Activated T-helper 2 cell treated with anti-CD3 and anti-CD28 coated beads, Interferon-gamma antibody, Interleukin-2, Interleukin-4, amounts not matched to agents 10 μg/mL and 5 μg/mL and 100 μg/mL, durations not matched to agents 14 hours and 24 hours and 36 hours (primary cell): ENCODE data around the gene FAM169A. TPM values are rescaled to one million over a fixed set of nuclear protein-coding genes. Genes with fewer than 3 reads are reported as not detected.
"Not testable (repeated sequence)": the region's sequence is repeated elsewhere in the genome, so short reads cannot be mapped to it uniquely, and the experiment has no call there.

Experiments used
- DNase-seq: peaks from one replicate; pipeline ENCODE4 v3.0.0; 2021; ENCODE audit warnings: low spot score
- H3K27ac Mint-ChIP-seq: one replicate; pipeline ENCODE4 v1.8.0; 2021; ENCODE audit warnings: mixed read lengths
- H3K27me3 Mint-ChIP-seq: one replicate; pipeline ENCODE4 v1.8.0; 2021; ENCODE audit warnings: low read depth, mixed read lengths
- H3K36me3 Mint-ChIP-seq: one replicate; pipeline ENCODE4 v1.8.0; 2021; ENCODE audit warnings: low read depth, mixed read lengths
- H3K4me1 Mint-ChIP-seq: one replicate; pipeline ENCODE4 v1.8.0; 2021; ENCODE audit warnings: low read depth, mixed read lengths
- H3K4me3 Mint-ChIP-seq: one replicate; pipeline ENCODE4 v1.8.0; 2021; ENCODE audit warnings: low read depth, mild to moderate bottlenecking, moderate library complexity, mixed read lengths
- H3K9me3 Mint-ChIP-seq: one replicate; pipeline ENCODE4 v1.8.0; 2021; ENCODE audit warnings: mixed read lengths
- intact Hi-C: fragments of 100-400 bp; cut with micrococcal nuclease; formaldehyde crosslinking; loops from one replicate; pipeline ENCODE4 v1.15.1; 2023
- total RNA-seq: library from RNA; stranded (reverse); gene quantifications from 2 replicates; pipeline ENCODE4 v1.2.3, GENCODE V29; 2022

The FAM169A gene
- total RNA-seq, 1 donor from 2014 or later = 2.1 TPM

DNA sequence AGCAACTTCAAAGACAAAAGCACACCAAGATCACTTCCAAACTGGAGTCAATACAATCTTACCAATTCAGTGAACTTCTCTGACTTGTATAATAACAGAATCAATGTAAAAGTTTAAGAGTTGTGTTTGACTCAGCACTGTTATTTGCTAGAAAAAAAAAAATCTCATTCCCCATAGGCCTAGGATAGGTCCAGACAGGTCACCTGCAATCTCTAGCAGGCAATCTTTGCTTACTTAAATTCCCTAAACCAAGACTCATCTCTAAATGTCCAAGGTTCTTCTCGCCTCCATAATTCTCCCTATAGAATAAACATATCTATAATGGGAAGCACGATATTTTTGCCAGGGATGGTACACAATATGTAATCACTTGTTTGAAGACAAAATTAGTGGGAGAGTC lies 2.5 kb downstream of the FAM169A start:
- Mint-ChIP-seq H3K4me3 (no peak overlapping the region), H3K27ac (no peak overlapping the region), H3K4me1 (peaks cover 4% of the 10 kb centered on the region), H3K36me3 (no peaks in the 10 kb centered on the region), H3K27me3 (peaks cover 25% of the 10 kb centered on the region), H3K9me3 (no peaks in the 10 kb centered on the region)
- no peak for DNase-seq
- intact Hi-C loops = no loop called here

DNA sequence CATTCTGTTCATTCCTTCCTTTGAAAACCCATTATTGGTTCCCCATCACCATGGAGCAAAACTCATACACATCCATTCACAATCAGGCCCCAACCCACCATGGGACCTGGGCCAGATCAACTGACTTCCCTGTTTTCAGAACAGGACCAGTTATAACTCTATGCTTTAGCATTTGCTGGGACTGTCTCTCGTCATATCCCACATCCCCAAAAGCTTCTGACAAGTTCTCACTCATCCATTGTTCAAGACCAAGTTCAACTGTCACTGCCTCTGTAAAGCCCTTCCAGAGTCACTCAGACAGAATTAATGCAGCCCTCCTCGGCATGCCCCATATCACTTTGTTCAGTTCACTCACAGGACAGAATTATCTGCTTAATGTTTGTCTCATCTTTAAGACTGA lies 4.0 kb downstream of the FAM169A start:
- Mint-ChIP-seq H3K36me3 (no peaks in the 10 kb centered on the region), H3K9me3 (no peaks in the 10 kb centered on the region), H3K4me1 (peaks cover 4% of the 10 kb centered on the region), H3K27me3 (peaks cover 17% of the 10 kb centered on the region), H3K4me3 (no peak overlapping the region), H3K27ac (no peak overlapping the region)
- DNase-seq = no peak
- intact Hi-C loops = no loop called here

DNA sequence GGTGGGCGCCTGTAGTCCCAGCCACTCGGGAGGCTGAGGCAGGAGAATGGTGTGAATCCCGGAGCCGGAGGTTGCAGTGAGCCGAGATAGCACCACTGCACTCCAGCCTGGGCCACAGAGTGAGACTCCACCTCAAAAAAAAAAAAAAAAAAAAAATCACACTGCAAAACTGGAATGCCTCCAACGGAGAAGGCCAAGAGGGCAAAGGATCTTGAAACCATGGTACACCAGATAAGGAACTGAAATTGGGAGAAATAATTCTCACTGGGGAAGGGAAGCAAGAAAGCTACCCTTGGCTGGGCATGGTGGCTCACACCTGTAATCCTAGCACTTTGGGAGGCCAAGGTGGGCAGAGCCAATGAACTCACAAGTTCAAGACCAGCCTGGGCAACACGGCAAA lies 9.2 kb downstream of the FAM169A start:
- H3K36me3 Mint-ChIP-seq, intact Hi-C loops, H3K27ac Mint-ChIP-seq, H3K4me3 Mint-ChIP-seq, H3K4me1 Mint-ChIP-seq, DNase-seq, H3K27me3 Mint-ChIP-seq: not testable (repeated sequence)
- H3K9me3 Mint-ChIP-seq = peaks cover 14% of the 10 kb centered on the region

DNA sequence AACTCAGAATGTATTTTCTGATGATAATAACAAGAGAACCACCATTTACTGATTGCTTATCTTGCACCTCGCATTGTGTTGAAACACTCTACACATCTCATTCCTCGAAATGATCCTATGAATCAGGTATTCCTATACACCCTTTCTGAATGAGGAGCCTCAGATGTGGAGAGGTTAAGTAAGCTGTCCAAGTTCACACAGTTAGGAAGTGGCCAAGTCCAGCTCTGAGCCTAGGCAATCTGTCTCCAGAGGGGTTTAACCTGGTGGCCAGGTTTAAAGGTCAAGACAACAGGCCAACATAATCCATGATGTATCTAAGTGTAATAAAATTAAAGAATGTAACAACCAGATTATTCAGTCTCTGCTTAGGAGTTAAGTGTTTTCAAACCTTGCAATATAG lies 12.9 kb downstream of the FAM169A start:
- no peak for DNase-seq
- Mint-ChIP-seq H3K36me3 (no peaks in the 10 kb centered on the region), H3K27me3 (no peaks in the 10 kb centered on the region), H3K9me3 (peaks cover 14% of the 10 kb centered on the region), H3K4me1 (peaks cover 10% of the 10 kb centered on the region), H3K27ac (no peak overlapping the region), H3K4me3 (no peak overlapping the region)
- intact Hi-C loops = loop anchor here (2.0 kb wide), 1 partner anchor 86 kb away; the partner anchor contains the start of genes GFM2 and NSA2

DNA sequence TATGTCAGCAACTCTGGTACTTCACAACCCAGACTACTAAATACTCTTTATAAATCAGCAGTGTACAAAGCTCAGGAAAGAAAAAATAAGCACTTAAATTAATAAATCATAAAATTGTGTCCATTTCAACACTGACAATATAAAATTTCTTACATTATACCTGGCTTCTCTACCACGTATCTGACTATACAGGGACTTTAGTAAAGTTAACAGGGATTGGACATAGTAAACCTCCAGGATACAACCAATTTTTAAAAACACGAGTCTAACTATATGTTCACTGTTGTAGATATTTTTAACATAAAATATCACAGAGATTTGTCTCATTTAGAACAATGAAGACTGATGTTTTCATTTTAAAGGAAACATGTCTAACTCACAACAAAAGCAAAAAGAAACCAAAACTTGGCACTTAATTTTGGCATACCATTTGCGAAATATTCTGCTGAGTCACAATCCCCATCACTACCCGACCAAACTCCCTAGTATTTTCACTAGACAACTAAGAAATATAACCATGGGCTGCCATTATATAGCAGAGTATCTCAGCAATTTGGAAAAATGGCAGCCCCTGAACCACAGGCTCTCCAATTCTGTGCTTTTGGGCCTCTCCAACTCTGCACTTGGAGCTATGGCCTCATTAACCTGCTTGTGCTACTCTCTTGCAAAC lies 14.4 kb downstream of the FAM169A start:
- DNase-seq = no peak
- Mint-ChIP-seq H3K27me3 (no peaks in the 10 kb centered on the region), H3K4me1 (peaks cover 10% of the 10 kb centered on the region), H3K9me3 (peaks cover 14% of the 10 kb centered on the region), H3K36me3 (no peaks in the 10 kb centered on the region), H3K27ac (peak overlapping the region; percentile 21), H3K4me3 (peak overlapping the region; percentile 43)
- intact Hi-C loops = loop anchor here (2.0 kb wide), 1 partner anchor 85 kb away; the partner anchor contains the start of genes GFM2 and NSA2

DNA sequence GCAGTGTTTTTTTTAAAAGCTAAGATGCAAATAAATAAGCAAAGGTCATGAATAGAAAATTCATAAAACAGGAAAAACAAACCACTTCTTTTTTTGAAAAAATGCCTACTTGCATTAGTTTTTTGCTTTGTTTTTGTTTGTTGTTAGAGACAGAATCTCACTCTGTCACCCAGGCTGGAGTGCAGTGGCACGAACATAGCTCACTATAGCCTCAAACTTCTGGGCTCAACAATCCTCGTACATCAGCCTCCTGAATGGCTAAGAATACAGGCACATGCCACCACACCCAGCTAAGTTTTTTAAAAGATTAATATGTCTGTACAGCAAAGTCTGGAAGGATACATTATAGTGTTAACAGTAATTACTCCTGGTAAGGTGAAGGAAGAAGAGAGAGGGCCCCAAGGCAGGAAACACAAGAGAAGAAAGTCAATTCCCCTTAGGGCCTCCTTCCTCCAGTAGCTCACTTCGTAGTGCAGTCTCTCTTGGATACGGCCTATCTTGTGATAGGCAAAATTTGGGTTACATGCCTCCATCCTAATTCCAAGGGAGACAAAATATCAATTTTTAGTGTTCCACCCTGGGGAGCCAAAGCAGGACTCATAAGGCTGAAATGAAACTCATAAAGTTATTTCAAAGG lies 15.3 kb downstream of the FAM169A start:
- intact Hi-C loops = no loop called here
- no peak for DNase-seq
- no peak overlapping the region for H3K4me3 Mint-ChIP-seq

DNA sequence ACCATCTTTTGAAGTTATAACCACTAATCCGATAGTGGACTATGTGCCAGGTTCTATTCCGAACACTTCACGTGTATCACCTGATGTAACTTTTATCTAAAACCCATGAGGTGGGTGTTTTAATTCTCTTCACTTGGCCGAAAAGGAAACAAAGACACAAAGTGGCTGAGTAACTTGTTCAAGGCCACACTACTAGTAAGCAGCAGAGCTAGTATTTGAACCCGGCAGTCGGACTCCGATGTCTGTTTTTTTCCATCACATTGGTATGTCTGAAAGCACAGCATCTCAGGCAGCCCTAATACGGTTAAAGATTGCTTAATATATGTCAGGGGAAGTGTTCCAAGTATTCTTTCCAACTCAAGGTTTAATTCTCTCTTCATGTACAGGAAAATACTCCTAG lies 16.2 kb downstream of the FAM169A start:
- H3K9me3 Mint-ChIP-seq = peaks cover 4% of the 10 kb centered on the region
- intact Hi-C loops = no loop called here
- no peak overlapping the region for H3K4me3 Mint-ChIP-seq
- H3K36me3 Mint-ChIP-seq = no peaks in the 10 kb centered on the region
- H3K27ac Mint-ChIP-seq = no peak overlapping the region
- DNase-seq = no peak
- H3K4me1 Mint-ChIP-seq = peaks cover 10% of the 10 kb centered on the region
- H3K27me3 Mint-ChIP-seq = no peaks in the 10 kb centered on the region

More for the DNA sequence above, 15.3 kb downstream of the FAM169A start:
- Mint-ChIP-seq H3K36me3 (no peaks in the 10 kb centered on the region), H3K27ac (no peak overlapping the region), H3K4me1 (peaks cover 10% of the 10 kb centered on the region), H3K27me3 (no peaks in the 10 kb centered on the region), H3K9me3 (peaks cover 9% of the 10 kb centered on the region)

DNA sequence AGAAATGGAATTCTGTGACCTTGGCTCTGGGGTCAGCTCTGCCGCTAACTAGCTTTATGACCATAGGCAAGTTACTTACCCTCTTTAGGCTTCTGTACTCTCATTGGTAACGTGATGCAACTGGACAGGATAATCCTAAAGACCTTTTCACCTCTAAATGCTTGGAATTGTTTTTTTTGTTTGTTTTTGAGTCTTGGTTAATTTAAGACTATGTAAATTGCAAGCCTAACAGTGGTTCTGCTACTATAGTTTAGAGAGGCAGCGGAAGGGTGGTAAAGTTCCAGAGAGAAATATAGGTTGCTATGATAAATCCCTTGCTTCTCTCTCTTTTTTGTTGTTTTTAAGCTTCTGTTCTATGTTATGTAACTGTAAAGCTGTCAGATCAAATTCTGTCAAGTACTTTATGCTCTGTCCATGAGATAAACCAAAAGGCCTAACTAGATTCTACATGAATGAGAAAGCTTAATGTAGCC lies 17.6 kb downstream of the FAM169A start:
- no peak overlapping the region for H3K27ac Mint-ChIP-seq
- H3K9me3 Mint-ChIP-seq = no peaks in the 10 kb centered on the region
- intact Hi-C loops = no loop called here
- H3K4me3 Mint-ChIP-seq = no peak overlapping the region
- H3K27me3 Mint-ChIP-seq = no peaks in the 10 kb centered on the region
- peaks cover 10% of the 10 kb centered on the region for H3K4me1 Mint-ChIP-seq
- DNase-seq = no peak
- no peaks in the 10 kb centered on the region for H3K36me3 Mint-ChIP-seq

DNA sequence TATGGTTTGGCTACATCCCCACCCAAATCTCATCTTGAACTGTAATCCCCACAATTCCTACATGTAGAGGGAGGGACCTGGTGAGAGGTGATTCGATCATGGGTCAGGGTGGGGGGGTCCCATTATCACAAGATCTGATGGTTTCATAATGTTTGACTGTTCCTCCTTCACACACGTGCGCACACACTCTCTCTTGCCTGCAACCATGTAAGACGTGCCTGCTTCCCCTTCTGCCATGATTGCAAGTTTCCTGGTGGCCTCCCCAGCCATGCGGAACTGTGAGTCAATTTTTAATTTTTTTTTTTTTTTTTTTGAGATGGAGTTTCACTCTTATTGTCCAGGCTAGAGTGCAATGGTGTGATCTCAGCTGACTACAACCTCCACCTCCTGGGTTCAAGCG lies 27.0 kb downstream of the FAM169A start:
- Mint-ChIP-seq H3K27ac (no peak overlapping the region), H3K27me3 (no peaks in the 10 kb centered on the region), H3K36me3 (no peaks in the 10 kb centered on the region), H3K4me3 (no peak overlapping the region), H3K9me3 (no peaks in the 10 kb centered on the region), H3K4me1 (no peaks in the 10 kb centered on the region)
- intact Hi-C loops = no loop called here
- no peak for DNase-seq

DNA sequence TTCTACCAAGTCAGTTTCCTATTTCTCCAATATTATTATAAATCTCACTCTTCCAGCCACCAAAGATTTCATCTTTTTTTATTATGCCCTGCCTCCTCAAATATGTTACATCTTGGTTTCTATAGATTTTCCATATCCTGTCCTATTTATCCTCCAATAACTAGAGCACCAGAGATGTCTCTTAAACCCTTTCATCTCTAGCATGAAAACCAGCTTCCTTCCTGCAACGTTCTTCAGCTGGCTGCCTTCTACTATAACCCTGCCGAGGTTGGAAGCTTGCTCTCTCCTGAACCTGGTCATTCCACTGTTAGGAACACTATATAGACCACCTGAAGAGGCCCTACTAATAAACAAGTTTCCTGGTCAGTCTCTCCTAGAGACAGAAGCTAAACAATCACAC lies 27.9 kb downstream of the FAM169A start:
- H3K36me3 Mint-ChIP-seq = no peaks in the 10 kb centered on the region
- no peaks in the 10 kb centered on the region for H3K4me1 Mint-ChIP-seq
- no peak overlapping the region for H3K27ac Mint-ChIP-seq
- DNase-seq = no peak
- no peaks in the 10 kb centered on the region for H3K9me3 Mint-ChIP-seq
- intact Hi-C loops = no loop called here
- H3K27me3 Mint-ChIP-seq = no peaks in the 10 kb centered on the region
- H3K4me3 Mint-ChIP-seq = no peak overlapping the region

DNA sequence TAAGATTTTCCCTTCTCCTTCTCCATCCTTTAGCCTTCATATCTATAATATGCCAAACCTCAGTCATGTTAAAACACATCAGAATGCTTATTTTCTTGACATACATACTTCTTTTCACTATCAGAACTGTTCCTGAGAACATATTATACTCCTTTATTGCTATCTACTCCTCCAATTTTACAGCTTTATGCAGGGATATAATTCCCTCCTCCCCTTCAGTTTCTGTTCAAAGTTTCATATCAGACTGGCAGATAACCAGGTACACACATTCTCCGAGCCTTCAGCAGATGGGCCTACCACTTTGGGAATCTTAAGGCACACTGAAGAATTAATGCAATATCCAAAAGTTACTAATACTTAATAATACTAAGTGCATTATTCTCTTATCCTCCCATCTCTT lies 29.1 kb downstream of the FAM169A start:
- no peaks in the 10 kb centered on the region for H3K4me1 Mint-ChIP-seq
- no peak overlapping the region for H3K4me3 Mint-ChIP-seq
- no peak for DNase-seq
- H3K9me3 Mint-ChIP-seq = no peaks in the 10 kb centered on the region
- no peaks in the 10 kb centered on the region for H3K36me3 Mint-ChIP-seq
- H3K27ac Mint-ChIP-seq = no peak overlapping the region
- intact Hi-C loops = no loop called here
- no peaks in the 10 kb centered on the region for H3K27me3 Mint-ChIP-seq

DNA sequence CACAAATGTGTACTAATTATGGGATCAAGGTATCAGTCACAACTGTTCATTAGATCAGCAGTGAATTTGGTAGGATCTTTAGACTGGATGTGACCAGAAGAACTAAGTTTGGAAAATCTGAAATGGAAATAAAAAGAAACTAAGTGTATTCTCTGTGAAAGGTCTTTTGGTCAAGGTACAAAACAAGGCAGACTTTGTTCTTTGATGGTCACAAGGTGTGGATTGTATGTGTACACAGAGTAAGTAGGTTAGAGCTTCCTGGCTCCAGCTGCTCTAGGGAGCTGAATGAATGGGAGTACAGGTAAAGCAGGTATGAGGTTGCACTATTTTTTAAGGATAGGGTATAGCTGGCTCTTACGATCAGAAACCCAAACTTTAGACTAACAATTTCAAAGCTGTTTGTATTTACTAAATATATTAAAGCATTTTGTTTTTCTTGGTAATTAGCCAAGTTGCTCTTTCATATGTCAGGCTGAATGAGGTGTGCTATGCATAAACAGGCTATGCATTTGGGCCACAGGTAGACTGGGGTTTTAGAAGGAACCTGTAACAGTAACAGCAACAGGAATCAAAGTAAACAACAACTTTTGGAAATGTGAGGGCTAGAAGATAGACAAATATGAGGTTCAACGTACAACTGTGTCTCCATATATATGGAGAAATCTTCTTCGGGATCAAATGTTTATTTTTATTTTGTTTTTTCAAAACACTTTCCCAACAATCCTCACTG lies 32.5 kb downstream of the FAM169A start:
- DNase-seq = no peak
- H3K9me3 Mint-ChIP-seq = no peaks in the 10 kb centered on the region
- intact Hi-C loops = no loop called here
- no peak overlapping the region for H3K27ac Mint-ChIP-seq
- no peak overlapping the region for H3K4me3 Mint-ChIP-seq
- H3K27me3 Mint-ChIP-seq = no peaks in the 10 kb centered on the region
- no peaks in the 10 kb centered on the region for H3K36me3 Mint-ChIP-seq
- H3K4me1 Mint-ChIP-seq = no peaks in the 10 kb centered on the region

DNA sequence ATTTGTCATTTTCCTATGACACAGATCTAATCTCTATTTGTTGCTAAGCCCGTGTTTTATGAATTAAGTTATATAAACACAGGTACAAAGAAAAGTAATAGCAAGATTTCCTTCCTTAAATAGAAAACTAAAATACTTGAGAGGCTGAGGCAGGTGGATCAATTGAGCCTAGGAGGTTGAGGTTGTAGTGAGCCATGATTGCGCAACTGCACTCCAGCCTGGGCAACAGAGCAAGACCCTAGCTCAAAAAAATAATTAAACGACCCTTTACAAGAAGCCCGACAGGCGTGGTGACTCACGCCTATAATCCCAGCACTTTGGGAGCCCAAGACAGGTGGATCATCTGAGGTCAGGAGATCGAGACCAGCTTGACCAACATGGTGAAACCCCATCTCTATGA lies 36.8 kb downstream of the FAM169A start:
- intact Hi-C loops = no loop called here
- H3K4me1 Mint-ChIP-seq = no peaks in the 10 kb centered on the region
- no peaks in the 10 kb centered on the region for H3K27me3 Mint-ChIP-seq
- no peaks in the 10 kb centered on the region for H3K9me3 Mint-ChIP-seq
- no peak overlapping the region for H3K4me3 Mint-ChIP-seq
- no peak overlapping the region for H3K27ac Mint-ChIP-seq
- H3K36me3 Mint-ChIP-seq = no peaks in the 10 kb centered on the region
- DNase-seq = no peak
